ENCODE data around the gene CDH4. TPM values are rescaled to one million over a fixed set of nuclear protein-coding genes. Genes with fewer than 3 reads are reported as not detected.

The CDH4 gene
- total and polyA plus RNA-seq, 9 of the 15 experiments (the other 6 are each of a cell fraction or from before 2014, with no cell fraction given), result 0.04 TPM; not detected in 8

DNA sequence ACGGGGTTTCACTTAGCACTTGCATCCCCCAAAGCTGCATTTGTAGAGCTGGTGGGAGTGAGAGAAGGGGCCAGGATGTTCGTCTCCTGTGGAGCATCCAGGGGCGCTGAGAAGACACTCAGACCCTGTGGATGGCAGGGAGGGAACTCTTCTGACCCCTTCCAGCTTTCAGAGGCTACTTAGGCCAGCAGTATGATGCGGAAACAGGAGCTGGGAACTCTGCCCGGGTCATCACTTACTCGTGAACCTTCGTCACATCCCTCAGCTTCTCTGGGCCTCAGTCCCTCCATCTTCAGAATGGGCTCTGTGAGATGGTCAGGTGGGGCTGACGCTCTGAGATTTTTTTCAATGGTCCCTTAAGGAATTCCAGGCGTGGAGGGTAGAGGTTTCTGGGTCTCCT, 585.1 kb downstream of the CDH4 start:
- 0% methylated on average over 9 of the region's 9 CpGs for WGBS (ENCODE audit: insufficient coverage, low coverage, missing lambda C conversion rate)
- Histone ChIP-seq H2AFZ (ENCODE audit: low read depth, low read length) (no peak overlapping the region), H3K4me3 (no peak overlapping the region), H3K27me3 (ENCODE audit: control insufficient read depth in 2 of 2, insufficient read depth in 2 of 2, low read length in 2 of 2) (peaks cover 6 to 68% of the 10 kb centered on the region in 2 experiments; a peak in 4 of 5 replicates), H3K36me3 (ENCODE audit: control insufficient read depth, insufficient read depth, low read length) (no peaks in the 10 kb centered on the region), H3K9ac (ENCODE audit: insufficient read depth in 1 of 2, low read depth in 2 of 2, low read length in 2 of 2) (no peak overlapping the region), H3K9me1 (ENCODE audit: control insufficient read depth, insufficient read depth, low read length) (peaks cover under 1% of the 10 kb centered on the region), H3K79me2 (ENCODE audit: control insufficient read depth, insufficient read depth, low read length) (no peaks in the 10 kb centered on the region), H3K4me2 (ENCODE audit: insufficient read depth, low read length) (no peak overlapping the region), H4K20me1 (replicated peaks; ENCODE audit: control insufficient read depth, insufficient read depth, low read length) (no peaks in the 10 kb centered on the region; the same call in none of the 2 replicates), H3K27ac (ENCODE audit: extremely low read depth, low read depth, low read length) (no peak overlapping the region), H3K4me1 (replicated peaks in 1 of 2; ENCODE audit: control insufficient read depth in 2 of 2, insufficient read depth in 2 of 2, low read length in 2 of 2) (no peaks in the 10 kb centered on the region), H3K9me3 (replicated peaks; ENCODE audit: control insufficient read depth, insufficient read depth, low read depth, low read length) (no peaks in the 10 kb centered on the region)
- CTCF ChIA-PET (ENCODE audit: low intra/inter-chr PET ratio), result no interaction called here
- in situ Hi-C loops (cut with MboI), result no loop called here
- ATAC-seq (no peak), FAIRE-seq (no peak), DNase-seq (ENCODE audit: extremely low read depth in 1 of 4, low spot score in 3 of 4) (no peak)
- POLR2A ChIA-PET, result interaction anchor here (0.6 kb wide), 1 partner anchor 169 kb away, joined by 3 read pairs; no protein-coding TSS in a partner anchor
- intact Hi-C loops (cut with micrococcal nuclease), result no loop called here
- BruUV-seq (replicated peaks), result no TSS peak
- TF ChIP-seq, protein P1, sequence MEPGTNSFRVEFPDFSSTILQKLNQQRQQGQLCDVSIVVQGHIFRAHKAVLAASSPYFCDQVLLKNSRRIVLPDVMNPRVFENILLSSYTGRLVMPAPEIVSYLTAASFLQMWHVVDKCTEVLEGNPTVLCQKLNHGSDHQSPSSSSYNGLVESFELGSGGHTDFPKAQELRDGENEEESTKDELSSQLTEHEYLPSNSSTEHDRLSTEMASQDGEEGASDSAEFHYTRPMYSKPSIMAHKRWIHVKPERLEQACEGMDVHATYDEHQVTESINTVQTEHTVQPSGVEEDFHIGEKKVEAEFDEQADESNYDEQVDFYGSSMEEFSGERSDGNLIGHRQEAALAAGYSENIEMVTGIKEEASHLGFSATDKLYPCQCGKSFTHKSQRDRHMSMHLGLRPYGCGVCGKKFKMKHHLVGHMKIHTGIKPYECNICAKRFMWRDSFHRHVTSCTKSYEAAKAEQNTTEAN (CRISPR knock-in tag; IDR thresholded peaks at IDR 0.05), result no peak
- TF ChIP-seq MYBL2 (IDR thresholded peaks at IDR 0.05; ENCODE audit: low read depth), result no peak
- TF ChIP-seq MYBL2 (CRISPR knock-in tag; IDR thresholded peaks at IDR 0.05; ENCODE audit: borderline replicate concordance), result no peak
- no peak for TF ChIP-seq SETDB1 (IDR thresholded peaks at IDR 0.05; ENCODE audit: low read length)
- no peak for TF ChIP-seq RAD21 (CRISPR knock-in tag; conservative IDR thresholded peaks at IDR 0.05 in 1 of 2, IDR thresholded peaks at IDR 0.05 in 1 of 2)
- TF ChIP-seq ZC3H4 (CRISPR knock-in tag; IDR thresholded peaks at IDR 0.05; ENCODE audit: borderline replicate concordance), result no peak
- TF ChIP-seq U2AF2 (optimal IDR thresholded peaks at IDR 0.05; ENCODE audit: low read depth, low read length), result no peak
- TF ChIP-seq, protein P2, sequence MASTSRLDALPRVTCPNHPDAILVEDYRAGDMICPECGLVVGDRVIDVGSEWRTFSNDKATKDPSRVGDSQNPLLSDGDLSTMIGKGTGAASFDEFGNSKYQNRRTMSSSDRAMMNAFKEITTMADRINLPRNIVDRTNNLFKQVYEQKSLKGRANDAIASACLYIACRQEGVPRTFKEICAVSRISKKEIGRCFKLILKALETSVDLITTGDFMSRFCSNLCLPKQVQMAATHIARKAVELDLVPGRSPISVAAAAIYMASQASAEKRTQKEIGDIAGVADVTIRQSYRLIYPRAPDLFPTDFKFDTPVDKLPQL (IDR thresholded peaks at IDR 0.05; ENCODE audit: extremely low read depth, insufficient read length), result no peak
- TF ChIP-seq MAFG (tag; conservative IDR thresholded peaks at IDR 0.05), result no peak
